Measurements from ENCODE around the gene IRX6. TPM values are rescaled to one million over a fixed set of nuclear protein-coding genes. Genes with fewer than 3 reads are reported as not detected.

IRX6 gene
- total and polyA plus RNA-seq, 2 donors (not counting 3 experiments of a cell fraction or from before 2014, with no cell fraction given): not detected

GRCh38 chr16:55333684-55334083 lies 9.7 kb downstream of the IRX6 start:
- no peak for TF ChIP-seq POLR2AphosphoS5 (IDR thresholded peaks at IDR 0.05; ENCODE audit: insufficient read depth, low read depth, low read length)
- TF ChIP-seq MAX (IDR thresholded peaks at IDR 0.05; ENCODE audit: insufficient read depth, insufficient read length): no peak
- no peak for TF ChIP-seq GATA2 (IDR thresholded peaks at IDR 0.05; ENCODE audit: insufficient read depth, insufficient read length, low read depth, low read length)
- TF ChIP-seq FOS (IDR thresholded peaks at IDR 0.05; ENCODE audit: borderline replicate concordance, insufficient read depth, low read length): no peak
- no peak for TF ChIP-seq POLR2A (IDR thresholded peaks at IDR 0.05; ENCODE audit: low read depth, low read length)
- no peak for TF ChIP-seq JUN (IDR thresholded peaks at IDR 0.05; ENCODE audit: borderline replicate concordance, insufficient read depth, insufficient read length, low read depth)
- no peak for TF ChIP-seq CTCF (IDR thresholded peaks at IDR 0.05; ENCODE audit: extremely low read depth in 1 of 2, insufficient read depth in 1 of 2, low read depth in 1 of 2, low read length in 2 of 2)
- no peak for TF ChIP-seq MYC (IDR thresholded peaks at IDR 0.05; ENCODE audit: low read depth, low read length)
- no peak for TF ChIP-seq EZH2 (IDR thresholded peaks at IDR 0.05; ENCODE audit: borderline replicate concordance, low read depth, low read length, severe bottlenecking)
- Histone ChIP-seq H3K9ac (replicated peaks; ENCODE audit: extremely low read depth, insufficient read depth, low read length) (no peak overlapping the region), H2AFZ (ENCODE audit: low read depth, low read length) (no peak overlapping the region), H3K4me2 (ENCODE audit: insufficient read depth, low read length) (no peak overlapping the region), H3K9me1 (replicated peaks; ENCODE audit: control insufficient read depth, extremely low read depth, insufficient read depth, low read length) (no peaks in the 10 kb centered on the region), H3K4me3 (replicated peaks in 1 of 3; ENCODE audit: insufficient read depth in 1 of 3, low read depth in 1 of 3, low read length in 3 of 3) (no peak overlapping the region), H3K36me3 (ENCODE audit: control insufficient read depth in 2 of 2, extremely low read depth in 1 of 2, insufficient read depth in 2 of 2, low read length in 2 of 2) (no peaks in the 10 kb centered on the region), H3K27me3 (ENCODE audit: control insufficient read depth in 2 of 2, insufficient read depth in 2 of 2, low read length in 2 of 2) (peaks cover 31 to 35% of the 10 kb centered on the region in 2 experiments), H3K27ac (ENCODE audit: insufficient read depth, low read depth, low read length) (no peak overlapping the region), H4K20me1 (replicated peaks; ENCODE audit: control insufficient read depth, extremely low read depth, insufficient read depth, low read length) (no peaks in the 10 kb centered on the region), H3K4me1 (ENCODE audit: control insufficient read depth, extremely low read depth, insufficient read depth, low read length) (no peaks in the 10 kb centered on the region), H3K79me2 (ENCODE audit: control insufficient read depth, insufficient read depth, low read length) (no peaks in the 10 kb centered on the region), H3K9me3 (replicated peaks; ENCODE audit: control insufficient read depth, insufficient read depth, low read length) (no peaks in the 10 kb centered on the region)
- intact Hi-C loops (cut with micrococcal nuclease) (no loop called here), dilution Hi-C loops (cut with MboI; ENCODE audit: extremely low pct_ligation_motif_present, low sequenced_read_pairs) (no loop called here)
- ChIA-PET CTCF (no interaction called here), POLR2A (no interaction called here)
- BruUV-seq (replicated peaks): no TSS peak
- FAIRE-seq (no peak), DNase-seq (ENCODE audit: low read depth, low spot score) (no peak)

All from endothelial cell of umbilical vein (primary cell).